K562 (cell line): ENCODE results near the gene RHOBTB3. TPM values are rescaled to one million over a fixed set of nuclear protein-coding genes. Genes with fewer than 3 reads are reported as not detected.

Experiments
- ATAC-seq: fragments of 200-7000 bp; cut with Tn5 transposase; 3 replicates; pipeline ENCODE4 v1.9.1; 2020; ENCODE audit warnings: moderate library complexity
- BruUV-seq: library from RNA; stranded (reverse); fragments of 400-500 nt; replicated peaks from 2 replicates; lab custom pipeline; 2021; lab: Mats Ljungman, UMichigan
- CTCF ChIA-PET: fragments of 300-600 bp; formaldehyde crosslinking; extraction: SDS; loops from one replicate; lab custom pipeline; 2021; ENCODE audit warnings: low intra/inter-chr PET ratio; lab: Yijun Ruan, JAX
- POLR2A ChIA-PET: fragments of 300-600, 350-650 bp; sonication (Branson Sonifier 250); formaldehyde crosslinking; extraction: SDS; loops from one replicate; lab custom pipeline; 2021; ENCODE audit warnings: antibody characterized with exemption, inconsistent platforms; lab: Yijun Ruan, JAX
- DNase-seq, 4 experiments: peaks; one replicate each; pipeline versions ENCODE4 v3.0.0 to v3.0.0-alpha.2; 2011 to 2018; ENCODE audit warnings: low spot score in 3 of 4, mixed read lengths in 3 of 4; ENCODE audit errors: extremely low read depth in 1 of 4
- FAIRE-seq: peaks from 2 replicates; lab custom pipeline; 2011; peaks lifted over from hg19 to GRCh38; lab: Jason Lieb, UNC
- H2AFZ ChIP-seq: 2 replicates; pipeline ENCODE4 v1.6.0; 2011; ENCODE audit warnings: low read depth, low read length, control low read depth, inconsistent platforms
- H3K27ac ChIP-seq: fragments of 200-600 bp; 3 replicates; pipeline ENCODE4 v1.8.0; 2011; ENCODE audit warnings: low read depth, mild to moderate bottlenecking, control low read depth, inconsistent platforms, low read length, moderate library complexity, mixed read lengths; ENCODE audit errors: extremely low read depth
- H3K27me3 ChIP-seq, 2 experiments: fragments of 300-600 bp in 1 of 2; 2 replicates in 1 of 2; 3 replicates in 1 of 2; pipeline versions ENCODE4 v1.6.0 to v1.8.0; 2011; ENCODE audit warnings: inconsistent platforms in 2 of 2, low read length in 2 of 2, mild to moderate bottlenecking in 1 of 2, mixed read lengths in 1 of 2, moderate library complexity in 1 of 2; ENCODE audit not compliant: control insufficient read depth in 2 of 2, insufficient read depth in 2 of 2
- H3K36me3 ChIP-seq: fragments of 300-600 bp; 3 replicates; pipeline ENCODE4 v1.8.0; 2011; ENCODE audit warnings: mild to moderate bottlenecking, low read length, inconsistent platforms; ENCODE audit not compliant: control insufficient read depth, insufficient read depth
- H3K4me1 ChIP-seq, 2 experiments: fragments of 200-600 bp in 1 of 2; replicated peaks in 1 of 2; 2 replicates in 1 of 2; 3 replicates in 1 of 2; pipeline versions ENCODE4 v1.5.1 to v1.8.0; 2011; ENCODE audit warnings: inconsistent platforms in 2 of 2, low read length in 2 of 2, mild to moderate bottlenecking in 1 of 2, mixed read lengths in 1 of 2, moderate library complexity in 1 of 2; ENCODE audit not compliant: control insufficient read depth in 2 of 2, insufficient read depth in 2 of 2
- H3K4me2 ChIP-seq: 2 replicates; pipeline ENCODE4 v1.6.1; 2011; ENCODE audit warnings: low read length, control low read depth, inconsistent platforms, mixed read lengths; ENCODE audit not compliant: insufficient read depth
- H3K4me3 ChIP-seq: fragments of 200-600 bp; sonication (generic), shearing (Covaris generic); 2 replicates; pipeline ENCODE4 v1.5.1; 2016; ENCODE audit warnings: control low read depth, inconsistent platforms
- H3K79me2 ChIP-seq: fragments of 200-600 bp; 3 replicates; pipeline ENCODE4 v1.8.0; 2011; ENCODE audit warnings: low read length, inconsistent platforms; ENCODE audit not compliant: control insufficient read depth, insufficient read depth
- H3K9ac ChIP-seq, 2 experiments: 2 replicates each; pipeline versions ENCODE4 v1.6.0 to v1.6.1; 2011; ENCODE audit warnings: low read depth in 2 of 2, low read length in 2 of 2, control low read depth in 1 of 2, inconsistent platforms in 1 of 2, mild to moderate bottlenecking in 1 of 2, mixed read lengths in 1 of 2; ENCODE audit not compliant: insufficient read depth in 1 of 2
- H3K9me1 ChIP-seq: one replicate; pipeline ENCODE4 v1.6.0; 2011; ENCODE audit warnings: inconsistent platforms, mild to moderate bottlenecking, low read length, moderate library complexity; ENCODE audit not compliant: control insufficient read depth, insufficient read depth
- H3K9me3 ChIP-seq: replicated peaks from 2 replicates; pipeline ENCODE4 v1.5.1; 2011; ENCODE audit warnings: low read depth, low read length, inconsistent platforms; ENCODE audit not compliant: control insufficient read depth, insufficient read depth
- H4K20me1 ChIP-seq: replicated peaks from 2 replicates; pipeline ENCODE4 v1.6.1; 2011; ENCODE audit warnings: low read length, inconsistent platforms, mixed read lengths; ENCODE audit not compliant: control insufficient read depth, insufficient read depth
- ARNT ChIP-seq, 2 experiments: fragments of 450-650 bp; IDR thresholded peaks; 2 replicates each; pipeline ENCODE4 v1.6.1; 2016; ENCODE audit warnings: mild to moderate bottlenecking in 1 of 2
- CREM ChIP-seq: IDR thresholded peaks from 2 replicates; pipeline ENCODE4 v1.6.1; 2014; ENCODE audit warnings: antibody characterized with exemption, low read depth
- HDAC6 ChIP-seq: IDR thresholded peaks from 2 replicates; pipeline ENCODE4 v1.6.1; 2012; ENCODE audit warnings: low read depth, mild to moderate bottlenecking, control low read depth, inconsistent platforms, low read length, moderate library complexity
- HMG20A ChIP-seq: fragments of 450-650 bp; formaldehyde crosslinking; conservative IDR thresholded peaks from 2 replicates; pipeline ENCODE4 v1.4.0; 2020; ENCODE audit warnings: mild to moderate bottlenecking, mixed read lengths
- HNRNPH1 ChIP-seq: fragments of 200-400 bp; formaldehyde crosslinking; optimal IDR thresholded peaks from 2 replicates; pipeline ENCODE3; 2017; ENCODE audit warnings: low read depth, mild to moderate bottlenecking, low read length, moderate library complexity
- MAZ ChIP-seq, 2 experiments: fragments of 450-650 bp in 1 of 2; sonication (generic) in 1 of 2; formaldehyde crosslinking; IDR thresholded peaks in 1 of 2; conservative IDR thresholded peaks in 1 of 2; 2 replicates each; pipeline versions ENCODE4 v1.4.0 to v1.5.0; 2020; ENCODE audit warnings: mild to moderate bottlenecking in 1 of 2, missing genetic modification reagents in 1 of 2
- NEUROD1 ChIP-seq: fragments of 150-350 bp; IDR thresholded peaks from 2 replicates; pipeline ENCODE4 v1.6.1; 2014; ENCODE audit warnings: borderline replicate concordance, low read length, low read depth; ENCODE audit not compliant: partially characterized antibody
- SOX6 ChIP-seq: fragments of 450-650 bp; IDR thresholded peaks from 2 replicates; pipeline ENCODE4 v1.6.1; 2014; ENCODE audit warnings: mild to moderate bottlenecking
- TAF15 ChIP-seq: fragments of 200-400 bp; formaldehyde crosslinking; IDR thresholded peaks from 2 replicates; pipeline ENCODE4 v1.6.1; 2017; ENCODE audit warnings: mild to moderate bottlenecking, low read depth, low read length, moderate library complexity
- TOE1 ChIP-seq, 2 experiments: fragments of 450-650 bp in 1 of 2; sonication (generic) in 1 of 2; formaldehyde crosslinking in 1 of 2; IDR thresholded peaks; 2 replicates each; pipeline versions ENCODE4 v1.7.1 to v1.8.0; 2016 to 2022; ENCODE audit warnings: borderline replicate concordance in 2 of 2, mild to moderate bottlenecking in 2 of 2, antibody characterized with exemption in 1 of 2, inconsistent platforms in 1 of 2, low read depth in 1 of 2, missing genetic modification reagents in 1 of 2, moderate library complexity in 1 of 2
- ZBTB17 ChIP-seq: fragments of 450-650 bp; formaldehyde crosslinking; IDR thresholded peaks from 2 replicates; pipeline ENCODE4 v1.4.0; 2020; ENCODE audit warnings: mild to moderate bottlenecking
- ZNF121 ChIP-seq: sonication (generic); formaldehyde crosslinking; conservative IDR thresholded peaks from 2 replicates; pipeline ENCODE4 v1.8.0; 2022; ENCODE audit warnings: missing genetic modification reagents
- ZNF134 ChIP-seq: fragments of 250-450 bp; sonication (Bioruptor Pico); conservative IDR thresholded peaks from 2 replicates; pipeline ENCODE4 v1.4.0; 2020
- ZNF695 ChIP-seq: fragments of 450-650 bp; formaldehyde crosslinking; IDR thresholded peaks from 2 replicates; pipeline ENCODE4 v1.4.0; 2020; ENCODE audit warnings: mild to moderate bottlenecking, moderate library complexity
- WGBS: fragments of 100-300 bp; shearing (Covaris generic); methylation state at CpG from one replicate; pipeline ENCODE4 v1.1.6; 2016; ENCODE audit warnings: low coverage, mixed read lengths; ENCODE audit not compliant: insufficient coverage; ENCODE audit errors: missing lambda C conversion rate; 5-methylcytosine and 5-hydroxymethylcytosine counted together
- in situ Hi-C: fragments of 300-500 bp; cut with MboI; formaldehyde crosslinking; loops from 4 replicates; pipeline ENCODE4 v1.15.0; 2018; ENCODE audit warnings: inconsistent platforms, mixed read lengths
- intact Hi-C: fragments of 100-400 bp; cut with micrococcal nuclease; formaldehyde crosslinking; loops from 2 replicates; pipeline ENCODE4 v1.14.2; 2022
- polyA plus RNA-seq, 8 experiments: library from polyadenylated mRNA; depleted of rRNA in 4 of 8; stranded (reverse) in 5 of 8; unstranded in 3 of 8; fragments of >200 nt; fragmentation: Nextera tagmentation in 2 of 8; fragmentation: Illumina TruSeq in 1 of 8; extraction: Ambion mirVana in 2 of 8; extraction: Trizol in 1 of 8; gene quantifications; 2 replicates each; pipeline versions ENCODE4 v1.2.1 to v1.2.3, GENCODE V29; 2011 to 2014; ENCODE audit warnings: inconsistent platforms in 1 of 8, missing spikeins in 1 of 8
- total RNA-seq, 7 experiments: library from RNA; depleted of rRNA in 6 of 7; stranded (reverse); fragments of >200 nt in 6 of 7; fragmentation: Illumina TruSeq in 2 of 7; extraction: Trizol in 2 of 7; gene quantifications; 2 replicates each; pipeline versions ENCODE4 v1.2.1 to v1.2.3, GENCODE V29; 2011 to 2021; ENCODE audit warnings: low replicate concordance in 1 of 7
- TF ChIP-seq, protein P1 (sequence below): sonication (generic); formaldehyde crosslinking; IDR thresholded peaks from 2 replicates; pipeline ENCODE4 v1.8.0; 2022; ENCODE audit warnings: mild to moderate bottlenecking, low read depth, missing genetic modification reagents
- TF ChIP-seq, protein P2 (sequence below): sonication (generic); formaldehyde crosslinking; IDR thresholded peaks from 2 replicates; pipeline ENCODE4 v1.8.0; 2022; ENCODE audit warnings: mild to moderate bottlenecking, missing genetic modification reagents
- TF ChIP-seq, protein P3 (sequence below): conservative IDR thresholded peaks from 2 replicates; pipeline ENCODE4 v1.6.1; 2011; ENCODE audit warnings: low read depth, mild to moderate bottlenecking, low read length; ENCODE audit not compliant: control insufficient read depth

The RHOBTB3 gene
- total and polyA plus RNA-seq, 9 of the 15 experiments (the other 6 are each of a cell fraction or from before 2014, with no cell fraction given): 39.7 to 143 (median 115) TPM

DNA sequence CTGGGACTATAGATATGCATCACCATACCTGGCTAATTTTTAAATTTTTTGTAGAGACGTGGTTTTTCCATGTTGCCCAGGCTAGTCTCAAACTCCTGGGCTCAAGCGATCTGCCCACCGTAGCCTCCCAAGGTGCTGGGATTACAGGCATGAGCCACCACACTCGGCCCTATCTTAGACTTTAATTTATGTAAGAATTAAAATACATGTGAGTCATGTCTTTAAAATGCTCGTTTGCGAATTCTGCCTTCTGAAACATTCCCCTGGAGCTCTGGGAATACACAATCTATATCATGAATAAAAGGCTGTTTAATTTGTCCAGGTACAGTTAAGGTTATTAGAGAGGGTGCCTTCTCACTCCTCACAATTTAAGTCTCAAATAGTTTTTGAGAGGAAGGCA is 32.8 kb downstream of the RHOBTB3 start:
- ChIA-PET POLR2A (no interaction called here), CTCF (no interaction called here)
- Histone ChIP-seq H3K9ac (no peak overlapping the region), H3K27ac (no peak overlapping the region), H3K4me3 (no peak overlapping the region), H4K20me1 (no peaks in the 10 kb centered on the region), H3K27me3 (no peaks in the 10 kb centered on the region), H3K79me2 (peaks cover 7% of the 10 kb centered on the region; the same call in 1 of the 3 replicates), H3K4me2 (no peak overlapping the region), H3K4me1 (peaks cover 0 to 2% of the 10 kb centered on the region in 2 experiments; a peak in 1 of 5 replicates), H2AFZ (no peak overlapping the region), H3K36me3 (peaks cover 92% of the 10 kb centered on the region), H3K9me1 (no peaks in the 10 kb centered on the region), H3K9me3 (no peaks in the 10 kb centered on the region)
- DNase-seq: no peak
- ATAC-seq: no peak
- intact Hi-C loops (no loop called here), in situ Hi-C loops (loop anchor here (10.0 kb wide), 1 partner anchor 219 kb away; no protein-coding TSS in a partner anchor)
- FAIRE-seq: no peak
- BruUV-seq: no TSS peak
- TF ChIP-seq ARNT (IDR thresholded peaks at IDR 0.05) (no peak), ZNF695 (CRISPR knock-in tag) (no peak), ZBTB17 (CRISPR knock-in tag) (no peak), NEUROD1 (no peak), ZNF121 (CRISPR knock-in tag) (no peak), HMG20A (CRISPR knock-in tag) (no peak), MAZ (CRISPR knock-in tag; conservative IDR thresholded peaks at IDR 0.05 in 1 of 2, IDR thresholded peaks at IDR 0.05 in 1 of 2) (no peak), HNRNPH1 (no peak), TOE1 (IDR thresholded peaks at IDR 0.05; ENCODE audit: borderline replicate concordance) (no peak), TOE1 (CRISPR knock-in tag; IDR thresholded peaks at IDR 0.05; ENCODE audit: borderline replicate concordance, low read depth) (no peak), HDAC6 (no peak), CREM (no peak), ZNF134 (no peak), TAF15 (no peak), SOX6 (no peak)
- TF ChIP-seq, protein P1, sequence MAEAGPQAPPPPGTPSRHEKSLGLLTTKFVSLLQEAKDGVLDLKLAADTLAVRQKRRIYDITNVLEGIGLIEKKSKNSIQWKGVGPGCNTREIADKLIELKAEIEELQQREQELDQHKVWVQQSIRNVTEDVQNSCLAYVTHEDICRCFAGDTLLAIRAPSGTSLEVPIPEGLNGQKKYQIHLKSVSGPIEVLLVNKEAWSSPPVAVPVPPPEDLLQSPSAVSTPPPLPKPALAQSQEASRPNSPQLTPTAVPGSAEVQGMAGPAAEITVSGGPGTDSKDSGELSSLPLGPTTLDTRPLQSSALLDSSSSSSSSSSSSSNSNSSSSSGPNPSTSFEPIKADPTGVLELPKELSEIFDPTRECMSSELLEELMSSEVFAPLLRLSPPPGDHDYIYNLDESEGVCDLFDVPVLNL (CRISPR knock-in tag): no peak
- TF ChIP-seq, protein P2, sequence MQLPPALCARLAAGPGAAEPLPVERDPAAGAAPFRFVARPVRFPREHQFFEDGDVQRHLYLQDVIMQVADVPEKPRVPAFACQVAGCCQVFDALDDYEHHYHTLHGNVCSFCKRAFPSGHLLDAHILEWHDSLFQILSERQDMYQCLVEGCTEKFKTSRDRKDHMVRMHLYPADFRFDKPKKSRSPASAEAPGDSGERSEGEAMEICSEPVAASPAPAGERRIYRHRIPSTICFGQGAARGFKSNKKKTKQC (CRISPR knock-in tag): no peak
- TF ChIP-seq, protein P3, sequence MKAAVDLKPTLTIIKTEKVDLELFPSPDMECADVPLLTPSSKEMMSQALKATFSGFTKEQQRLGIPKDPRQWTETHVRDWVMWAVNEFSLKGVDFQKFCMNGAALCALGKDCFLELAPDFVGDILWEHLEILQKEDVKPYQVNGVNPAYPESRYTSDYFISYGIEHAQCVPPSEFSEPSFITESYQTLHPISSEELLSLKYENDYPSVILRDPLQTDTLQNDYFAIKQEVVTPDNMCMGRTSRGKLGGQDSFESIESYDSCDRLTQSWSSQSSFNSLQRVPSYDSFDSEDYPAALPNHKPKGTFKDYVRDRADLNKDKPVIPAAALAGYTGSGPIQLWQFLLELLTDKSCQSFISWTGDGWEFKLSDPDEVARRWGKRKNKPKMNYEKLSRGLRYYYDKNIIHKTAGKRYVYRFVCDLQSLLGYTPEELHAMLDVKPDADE: no peak
- WGBS: 87% methylated on average over 6 of the region's 6 CpGs
